Cardiac muscle cell (in vitro differentiated cells and primary cell): Measurements from ENCODE around the gene HPRT1. TPM values are rescaled to one million over a fixed set of nuclear protein-coding genes. Genes with fewer than 3 reads are reported as not detected.

Experiments used
- DNase-seq, 2 donors: peaks; one replicate each; pipeline versions ENCODE4 v3.0.0 to v3.0.0-alpha.2; 2010 to 2017; ENCODE audit warnings: low read depth in 1 of 2, low spot score in 1 of 2
- H3K27ac ChIP-seq: fragments of 200-600 bp; sonication (generic); 2 replicates; pipeline ENCODE4 v1.5.1; 2016
- H3K27me3 ChIP-seq: fragments of 200-600 bp; sonication (generic); 2 replicates; pipeline ENCODE4 v1.6.0; 2016; ENCODE audit warnings: control low read depth
- H3K36me3 ChIP-seq: fragments of 200-600 bp; sonication (generic); 2 replicates; pipeline ENCODE4 v1.5.1; 2016; ENCODE audit warnings: control low read depth
- H3K4me1 ChIP-seq: fragments of 200-600 bp; sonication (generic); 2 replicates; pipeline ENCODE4 v1.8.1; 2017; ENCODE audit warnings: low read depth, mild to moderate bottlenecking, mixed run types
- H3K4me3 ChIP-seq: fragments of 200-600 bp; sonication (generic); 2 replicates; pipeline ENCODE4 v1.5.1; 2016; ENCODE audit warnings: mild to moderate bottlenecking
- H3K9me3 ChIP-seq: fragments of 200-600 bp; sonication (generic); 2 replicates; pipeline ENCODE4 v1.5.1; 2017; ENCODE audit warnings: low read depth, mild to moderate bottlenecking, control low read depth
- CTCF ChIP-seq: IDR thresholded peaks from 2 replicates; pipeline ENCODE4 v1.5.1; 2012; ENCODE audit warnings: low read depth, mild to moderate bottlenecking, low read length
- polyA plus RNA-seq: library from polyadenylated mRNA; unstranded; fragments of >200 nt; fragmentation: Nextera tagmentation; extraction: Ambion mirVana; gene quantifications from 2 replicates; pipeline ENCODE4 v1.2.1, GENCODE V29; 2016
- total RNA-seq: library from RNA; depleted of rRNA; stranded (reverse); fragments of >200 nt; gene quantifications from 2 replicates; pipeline ENCODE4 v1.2.3, GENCODE V29; 2016

Gene HPRT1
- total and polyA plus RNA-seq, 2 experiments from 2014 or later: 7.0 to 73.9 TPM

GRCh38 chrX:134546187-134546586 lies 86.2 kb downstream of the HPRT1 start:
- H3K27ac ChIP-seq: no peak overlapping the region
- peaks cover 53% of the 10 kb centered on the region for H3K27me3 ChIP-seq
- no peak for TF ChIP-seq CTCF
- H3K4me1 ChIP-seq: peaks cover 2% of the 10 kb centered on the region
- no peak overlapping the region for H3K4me3 ChIP-seq
- no peaks in the 10 kb centered on the region for H3K9me3 ChIP-seq
- H3K36me3 ChIP-seq: no peaks in the 10 kb centered on the region
- peak in 1 of 2 donors; percentile 21 for DNase-seq

GRCh38 chrX:134547047-134547679 lies 87.2 kb downstream of the HPRT1 start:
- Histone ChIP-seq H3K4me1 (peaks cover 10% of the 10 kb centered on the region), H3K27me3 (peaks cover 62% of the 10 kb centered on the region), H3K4me3 (no peak overlapping the region), H3K36me3 (no peaks in the 10 kb centered on the region), H3K27ac (no peak overlapping the region), H3K9me3 (no peaks in the 10 kb centered on the region)
- TF ChIP-seq CTCF: no peak
- peak in 1 of 2 donors; percentile 52 for DNase-seq

GRCh38 chrX:134548257-134549201 lies 88.6 kb downstream of the HPRT1 start:
- Histone ChIP-seq H3K4me3 (peak overlapping the region; percentile 73), H3K9me3 (no peaks in the 10 kb centered on the region), H3K27me3 (peaks cover 65% of the 10 kb centered on the region), H3K36me3 (no peaks in the 10 kb centered on the region), H3K4me1 (peaks cover 10% of the 10 kb centered on the region), H3K27ac (peak overlapping the region; percentile 80)
- peak; percentile 34 to 37 for DNase-seq
- TF ChIP-seq CTCF: no peak

Other genes starting within 250 kb of the HPRT1 start
- 7.5 and 10.2 TPM in 2 replicates for gene CCDC160, start 223.0 kb upstream of the HPRT1 start, total RNA-seq
- gene CCDC160, start 223.0 kb upstream of the HPRT1 start, polyA plus RNA-seq: 19.0 and 22.1 TPM in 2 replicates
- gene PHF6, start 86.9 kb upstream of the HPRT1 start, total RNA-seq: 44.6 and 59.7 TPM in 2 replicates
- 51.0 and 81.1 TPM in 2 replicates for gene PHF6, start 86.9 kb upstream of the HPRT1 start, polyA plus RNA-seq
- gene PLAC1, start 198.3 kb downstream of the HPRT1 start, total RNA-seq: 0.99 and 1.2 TPM in 2 replicates
- 2.0 and 2.7 TPM in 2 replicates for gene PLAC1, start 198.3 kb downstream of the HPRT1 start, polyA plus RNA-seq